Ecto neural progenitor cell (in vitro differentiated cells): ENCODE results near the gene TMCO4.
A peak's percentile ranks its signal among the peaks of the same experiment; 100 is the strongest.

Source experiments
- DNase-seq: peaks from one replicate; pipeline ENCODE4 v3.0.0-alpha.2; 2018; ENCODE audit warnings: low spot score

Gene TMCO4

DNA sequence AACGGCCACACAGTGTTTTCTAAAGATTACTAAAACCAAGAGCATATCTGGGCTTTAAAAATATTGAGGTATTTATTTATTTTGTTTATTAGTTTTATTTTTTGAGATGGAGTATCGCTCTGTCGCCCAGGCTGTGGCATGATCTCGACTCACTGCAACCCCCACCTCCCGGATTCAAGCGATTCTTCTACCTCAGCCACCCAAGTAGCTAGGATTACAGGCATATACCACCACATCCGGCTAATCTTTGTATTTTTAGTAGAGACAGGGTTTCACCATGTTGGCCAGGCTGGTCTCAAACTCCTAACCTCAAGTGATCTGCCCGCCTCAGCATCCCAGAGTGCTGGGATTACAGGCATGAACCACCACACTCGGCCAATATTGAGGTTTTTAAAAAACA is 23.9 kb downstream of the TMCO4 start:
- DNase-seq: no peak

DNA sequence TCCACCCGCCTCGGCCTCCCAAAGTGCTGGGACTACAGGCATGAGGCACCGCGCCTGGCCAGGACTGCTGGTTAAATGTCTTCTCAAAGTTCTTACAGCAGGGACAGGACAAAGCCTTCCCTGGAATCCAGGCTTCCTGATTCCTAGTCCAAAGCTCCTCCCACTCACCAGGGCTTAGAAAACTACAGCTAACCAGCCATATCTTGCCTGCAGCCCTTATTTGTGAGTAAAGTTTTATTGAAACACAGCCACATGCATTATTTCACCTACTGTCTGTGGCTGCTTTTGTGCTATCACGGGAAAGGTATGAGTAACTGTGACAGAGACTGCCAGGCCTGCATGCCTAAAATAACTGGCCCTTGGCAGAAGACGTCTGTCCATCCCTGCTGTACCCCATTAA is 24.4 kb downstream of the TMCO4 start:
- no peak for DNase-seq

DNA sequence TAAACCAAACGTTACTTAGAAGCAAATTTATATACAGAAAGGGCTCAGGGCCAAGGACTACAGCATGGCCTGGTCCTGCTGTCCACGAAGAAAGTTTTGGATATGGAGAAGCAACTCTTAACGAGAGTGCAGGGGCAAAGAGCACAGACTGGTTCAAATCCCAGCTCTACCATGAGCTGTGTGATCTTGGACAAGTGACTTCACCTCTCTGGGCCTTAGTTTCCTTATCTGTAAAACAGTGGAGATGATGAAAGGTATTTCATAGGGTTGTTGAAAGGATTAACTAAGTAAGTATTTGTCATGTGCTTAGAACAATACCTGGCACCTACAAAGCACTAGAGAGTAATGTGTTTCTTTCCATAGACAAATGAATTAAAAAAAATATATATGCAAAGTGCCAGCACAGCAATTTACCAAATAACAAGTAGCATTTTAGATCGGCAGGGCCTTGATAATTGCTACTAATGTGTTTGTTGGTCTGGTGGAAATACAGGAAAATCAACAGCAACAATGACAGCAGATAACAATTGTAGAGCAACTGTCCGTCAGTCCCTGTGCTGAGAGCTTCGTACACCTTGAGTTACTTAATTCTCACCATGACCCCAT is 25.4 kb downstream of the TMCO4 start:
- no peak for DNase-seq

DNA sequence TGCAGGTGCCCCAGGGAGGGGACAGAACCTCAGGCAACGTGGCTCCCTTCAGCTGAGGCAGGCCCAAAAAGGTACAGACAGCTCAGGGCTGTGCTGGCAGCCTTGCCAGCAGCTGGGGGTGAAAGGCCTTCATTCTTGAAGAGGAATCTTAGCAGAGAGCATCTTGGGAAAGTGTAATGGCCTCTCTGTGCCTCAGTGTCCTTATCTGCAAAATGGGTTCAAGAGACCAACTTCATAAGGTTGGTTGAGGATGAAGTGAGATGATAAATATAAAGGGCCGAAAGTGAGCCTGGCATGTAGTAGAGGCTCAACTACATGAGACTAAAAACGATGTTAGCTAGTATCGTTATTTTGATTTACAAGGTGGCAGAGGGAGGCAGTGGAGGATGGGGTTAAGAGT is 26.2 kb downstream of the TMCO4 start:
- DNase-seq: no peak

DNA sequence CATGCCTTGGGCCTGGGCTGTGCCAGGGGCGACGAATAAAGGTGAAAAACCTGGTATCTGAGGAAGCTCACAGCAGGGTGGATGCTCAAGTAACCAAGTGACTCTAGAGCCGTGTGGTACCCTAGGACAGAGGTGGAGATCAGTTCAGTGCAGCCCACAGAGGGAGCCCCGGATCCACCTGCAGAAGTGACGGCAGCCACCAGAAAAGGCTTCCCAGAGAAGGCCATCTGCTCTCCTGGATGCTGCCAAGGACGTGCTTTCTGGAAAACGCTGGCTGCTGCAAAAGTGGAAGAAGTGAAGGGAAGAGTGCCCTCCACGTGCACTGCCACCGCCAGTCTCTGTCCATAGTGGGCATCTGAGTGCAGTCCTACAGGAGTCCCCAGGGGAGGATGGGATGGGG is 27.7 kb downstream of the TMCO4 start:
- DNase-seq: no peak

DNA sequence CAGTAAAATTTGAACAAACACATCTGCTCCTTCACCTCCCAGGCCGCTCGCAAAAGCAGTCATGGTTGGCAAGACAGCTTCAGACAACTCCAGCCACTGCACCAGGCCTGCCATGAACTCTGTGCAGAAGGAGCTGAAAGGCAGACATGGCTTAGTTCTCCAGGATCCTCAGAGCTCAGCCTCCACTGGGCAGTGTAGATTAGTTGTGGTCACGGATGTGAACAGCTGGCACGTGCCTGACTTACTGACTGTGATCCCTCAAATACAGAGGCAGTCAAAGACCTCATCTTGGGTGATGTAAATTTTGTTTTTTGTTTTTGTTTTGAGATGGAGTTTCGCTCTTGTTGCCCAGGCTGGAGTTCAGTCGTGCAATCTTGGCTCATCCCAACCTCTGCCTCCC is 28.4 kb downstream of the TMCO4 start:
- DNase-seq: no peak

DNA sequence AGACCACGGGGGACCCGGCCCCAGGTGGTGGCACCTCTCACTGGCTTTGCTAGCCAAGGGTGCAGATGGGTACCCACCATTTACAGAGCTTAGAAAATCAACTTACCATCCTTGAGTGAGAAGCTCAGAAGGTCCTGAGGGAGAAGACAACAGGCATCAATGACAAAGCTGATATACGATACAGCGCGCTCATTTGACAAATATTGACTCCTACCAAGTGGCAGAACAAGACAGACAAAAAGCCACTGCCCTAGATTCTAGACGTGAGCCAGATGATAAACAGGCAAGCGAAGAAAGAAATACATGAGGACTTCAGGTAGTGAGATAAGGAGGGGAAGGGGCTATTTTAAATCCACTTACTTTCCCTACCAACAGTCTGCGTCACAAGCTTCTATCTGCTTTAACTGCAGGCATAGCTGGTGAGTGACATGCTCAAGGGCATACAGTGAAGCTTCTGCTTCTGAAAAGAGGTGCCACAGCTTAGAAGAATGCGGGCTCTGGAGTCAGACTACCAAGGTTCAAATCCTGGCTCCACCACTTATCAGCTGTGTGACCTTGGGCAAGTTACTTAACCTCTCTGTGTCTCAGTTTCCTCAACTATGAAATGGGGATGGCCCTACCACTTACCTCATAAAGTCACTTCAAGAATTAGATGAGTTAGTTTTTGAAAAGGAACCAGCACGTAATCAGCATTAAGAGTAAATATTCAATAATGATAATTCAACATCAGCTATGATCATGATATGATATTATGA is 29.1 kb downstream of the TMCO4 start:
- no peak for DNase-seq

DNA sequence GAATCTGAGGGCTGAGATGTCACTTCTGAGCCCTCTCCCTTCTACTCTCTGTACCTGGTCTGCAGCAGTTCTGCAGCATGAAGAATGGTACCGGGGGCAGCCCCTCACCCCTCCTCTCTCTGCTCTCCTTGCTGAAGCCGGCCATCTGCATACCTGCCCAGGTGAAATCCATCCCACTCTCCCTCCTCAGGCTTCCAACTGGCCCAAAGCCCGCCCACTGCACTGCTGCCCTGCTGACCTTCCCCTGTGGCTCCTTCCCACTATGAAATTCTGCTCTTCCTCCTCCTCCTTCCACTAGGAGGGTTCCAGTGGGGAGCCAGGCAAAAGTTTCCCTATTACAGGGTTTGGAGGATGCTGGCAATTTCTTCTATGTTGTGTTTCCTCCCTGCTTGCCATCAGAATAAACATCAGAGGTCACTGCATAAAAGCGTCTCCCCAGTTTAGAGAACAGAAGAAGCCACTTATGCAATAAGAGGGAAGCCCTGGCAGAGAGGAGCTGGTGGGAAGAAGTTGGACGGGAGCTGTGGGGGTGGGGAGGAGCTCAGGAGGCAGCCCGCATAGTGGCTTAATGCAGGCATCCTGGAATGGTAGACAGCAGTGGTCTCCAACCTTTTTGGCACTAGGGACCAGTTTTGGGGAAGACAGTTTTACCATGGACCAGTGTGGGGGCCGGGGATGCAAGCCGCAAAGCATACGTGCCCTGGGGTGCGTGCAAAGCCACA is 30.3 kb downstream of the TMCO4 start:
- no peak for DNase-seq

DNA sequence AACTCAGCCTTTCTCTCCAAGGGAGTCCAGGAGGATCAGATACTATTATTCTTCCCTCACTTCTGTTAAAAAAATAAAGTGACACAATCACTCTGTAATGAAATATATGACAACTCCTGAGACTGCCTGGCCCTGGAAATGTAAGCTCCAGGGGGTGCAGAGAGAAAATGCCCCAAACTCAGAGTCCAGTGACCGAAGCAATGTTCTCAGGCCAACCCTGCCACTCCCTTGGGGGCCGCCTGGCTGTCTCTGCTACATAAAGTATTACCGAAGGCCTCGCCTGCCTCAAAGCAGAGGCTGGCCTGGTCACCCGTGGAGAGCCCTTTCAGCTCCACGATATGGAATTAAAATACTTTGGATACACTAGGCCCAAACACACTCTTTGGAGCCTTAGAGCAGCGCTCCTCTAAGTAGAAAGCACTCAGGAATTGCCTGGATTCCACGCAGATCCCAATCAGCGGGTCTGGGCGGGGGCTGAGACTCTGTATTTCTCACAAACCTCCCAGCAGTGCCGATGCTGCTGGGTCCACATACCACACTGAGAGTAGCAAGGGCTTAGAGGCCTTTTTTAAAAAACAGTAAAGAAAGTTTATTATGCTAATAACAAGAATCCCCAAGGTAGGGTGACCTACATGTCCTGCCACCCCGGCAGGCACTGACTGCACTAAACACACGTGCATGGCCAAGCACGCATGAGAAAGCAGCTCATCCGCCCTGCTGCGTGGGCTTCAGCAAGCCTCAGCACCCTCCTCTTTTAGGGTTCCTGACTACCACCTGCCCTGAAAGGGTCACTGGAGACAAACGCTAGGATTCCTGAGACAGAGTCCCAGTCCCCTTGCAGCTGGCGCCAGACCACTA is 31.1 kb downstream of the TMCO4 start:
- no peak for DNase-seq

DNA sequence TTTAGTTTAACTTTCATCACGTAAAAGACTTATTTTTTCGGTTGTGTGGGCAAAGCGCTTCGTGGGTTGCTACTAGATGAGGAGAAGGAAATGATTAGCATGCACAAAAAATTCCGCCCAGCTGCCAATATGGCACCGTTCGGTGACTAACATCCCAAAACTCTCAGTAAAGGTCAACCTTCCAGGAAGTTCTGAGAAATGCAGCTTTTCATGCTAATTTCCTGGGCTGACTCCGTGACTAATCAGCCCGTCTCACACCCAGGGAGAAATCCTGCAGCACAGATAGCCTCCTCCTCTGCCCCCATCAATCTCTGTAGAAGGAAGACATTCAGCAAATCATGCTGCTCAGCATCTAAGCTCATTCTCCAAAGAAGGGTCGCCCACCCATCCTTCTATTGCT is 34.1 kb downstream of the TMCO4 start:
- no peak for DNase-seq

DNA sequence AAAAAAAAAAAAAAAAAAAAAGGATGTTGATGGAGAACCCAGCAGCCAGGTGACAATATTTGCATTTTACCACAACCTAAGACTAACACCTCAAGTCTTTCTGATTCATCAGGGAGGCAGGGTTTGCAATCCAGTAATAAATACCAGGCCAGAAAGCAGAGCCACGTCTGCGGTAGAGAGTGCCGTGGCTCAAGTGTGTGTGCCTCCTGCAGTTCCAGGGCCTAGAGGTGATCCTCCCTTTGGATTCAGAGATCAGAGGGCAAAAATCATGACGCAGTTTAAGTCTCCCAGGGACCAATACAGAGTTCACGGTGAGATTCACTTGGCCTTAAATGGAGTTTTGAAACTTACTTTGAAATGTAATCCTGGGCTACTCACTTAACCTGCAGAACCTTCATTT is 34.9 kb downstream of the TMCO4 start:
- DNase-seq: no peak

DNA sequence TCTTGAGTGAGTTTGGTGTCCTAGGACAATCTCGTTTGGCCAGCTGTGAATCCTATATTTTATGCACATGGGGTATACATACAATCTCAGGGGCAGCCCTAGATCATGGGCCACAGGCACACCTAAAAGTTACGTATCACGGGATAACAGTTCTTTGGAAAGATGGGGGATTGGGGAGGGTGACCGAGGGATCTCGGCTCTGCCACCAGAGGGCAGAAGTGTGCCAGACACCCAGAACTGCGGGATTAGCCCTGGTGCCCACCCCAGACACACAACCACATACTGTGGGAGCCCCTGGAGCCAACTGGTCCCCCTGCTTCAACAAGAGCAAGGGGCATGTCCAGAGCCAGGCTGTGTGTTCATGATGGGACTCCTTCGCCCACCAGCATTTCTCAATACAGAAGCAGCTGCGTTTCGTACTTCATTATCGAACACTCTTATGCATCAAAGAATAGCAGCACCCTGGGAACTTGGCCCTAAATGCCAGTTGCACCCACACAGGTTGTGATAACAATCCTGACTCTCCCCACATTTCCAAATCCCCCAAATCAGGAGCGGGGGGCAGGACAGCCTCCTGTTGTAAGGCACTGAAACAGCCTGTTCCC is 37.4 kb downstream of the TMCO4 start:
- DNase-seq: peak; percentile 68

DNA sequence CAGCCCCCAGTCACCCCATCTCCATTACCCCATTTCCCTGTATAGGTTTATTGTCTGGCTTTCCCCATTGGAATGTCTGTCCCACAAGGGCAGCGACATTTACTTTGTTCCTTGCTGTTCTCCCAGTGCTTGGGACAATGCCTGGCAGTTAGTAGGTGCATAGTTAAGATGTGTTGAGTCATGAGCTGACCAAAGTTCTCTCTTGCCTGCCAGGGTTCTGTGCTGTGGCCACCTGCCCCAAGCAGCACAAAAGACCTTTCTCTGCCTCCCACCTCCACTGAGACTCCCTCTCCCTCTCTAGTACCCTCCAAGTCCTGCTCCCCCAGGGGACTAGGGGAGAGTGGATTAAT is 40.0 kb downstream of the TMCO4 start:
- no peak for DNase-seq

DNA sequence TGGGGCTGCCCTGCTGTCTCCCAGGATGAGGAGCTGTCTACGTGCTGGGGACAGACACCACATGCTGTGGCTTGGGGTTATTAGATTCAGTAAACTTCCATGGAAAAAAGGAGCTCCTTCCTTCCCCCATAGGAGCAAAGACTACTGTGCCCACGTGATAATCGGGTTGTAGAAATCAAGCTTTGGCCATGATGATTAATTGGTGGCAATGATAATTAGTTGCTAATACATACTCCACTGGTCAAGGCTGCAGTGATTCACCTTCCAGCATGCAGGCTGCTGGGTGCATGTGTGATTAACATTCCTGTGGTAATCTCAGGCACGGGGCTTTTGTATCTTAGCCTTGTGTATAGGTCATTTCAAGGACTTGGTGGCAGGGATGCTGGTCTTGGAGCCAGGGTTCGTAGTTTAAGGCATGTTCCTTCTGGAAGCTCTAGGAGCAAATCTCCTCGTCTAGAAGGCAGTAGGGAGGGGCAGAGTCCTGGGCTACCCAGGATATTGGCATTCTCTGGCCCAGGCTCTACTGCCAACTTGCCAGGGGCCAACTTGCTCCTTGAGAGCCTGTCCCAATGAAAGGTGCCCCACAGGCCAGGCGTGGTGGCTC is 41.4 kb downstream of the TMCO4 start:
- no peak for DNase-seq

DNA sequence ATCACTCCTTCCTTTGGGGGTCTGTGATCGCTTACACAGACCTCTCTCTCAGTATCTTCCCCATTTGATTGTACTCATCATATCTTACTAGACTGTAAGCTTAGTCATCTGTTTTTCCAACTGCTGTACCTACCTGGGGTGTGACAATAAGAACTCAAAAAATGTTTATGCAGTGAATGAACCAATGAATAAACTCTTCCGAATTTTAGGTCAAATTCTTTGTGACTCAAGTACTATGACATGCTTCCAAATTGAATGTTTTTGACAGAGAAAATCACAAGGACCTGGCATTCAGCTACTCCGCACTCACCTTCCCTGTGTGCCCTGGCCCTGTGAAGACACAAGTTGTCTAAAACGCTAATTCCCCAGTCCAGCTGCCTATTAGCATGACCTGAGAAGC is 42.1 kb downstream of the TMCO4 start:
- DNase-seq: no peak

DNA sequence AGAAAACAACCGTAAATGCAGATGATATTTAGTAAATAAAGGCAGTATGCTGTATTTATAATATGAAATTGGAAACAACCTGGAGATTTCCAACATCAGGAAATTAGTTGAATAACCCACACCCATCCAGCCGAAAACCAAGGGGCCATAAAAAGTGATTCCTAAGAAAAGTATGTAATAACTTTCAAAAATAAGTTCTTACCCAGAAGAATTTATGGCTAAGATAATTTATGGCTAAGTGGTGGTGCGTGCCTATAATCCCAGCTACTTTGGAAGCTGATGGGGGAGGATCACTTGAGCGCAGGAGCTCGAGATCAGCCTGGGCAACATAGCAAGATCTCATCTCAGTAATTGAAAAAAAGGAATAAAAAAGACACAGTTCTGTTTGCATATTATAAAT is 43.2 kb downstream of the TMCO4 start:
- DNase-seq: no peak

DNA sequence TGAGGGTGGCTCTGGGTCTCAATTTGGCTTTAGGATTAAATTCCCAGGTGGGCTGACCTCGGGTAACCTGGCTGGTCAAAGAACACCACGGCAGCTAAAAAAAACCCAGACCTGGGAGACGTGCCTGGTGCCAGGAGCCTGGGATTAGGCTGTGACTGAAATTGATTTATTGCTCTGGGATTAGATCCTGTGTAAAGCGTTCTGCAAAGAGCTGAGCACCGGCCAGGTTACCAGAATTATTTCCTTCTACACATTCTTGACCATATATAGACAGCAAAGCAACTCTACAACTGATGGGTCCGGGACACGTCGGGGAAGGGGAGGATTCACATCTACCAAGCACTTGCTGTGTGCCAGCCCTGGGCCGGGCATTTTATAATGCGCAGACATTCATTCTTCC is 45.2 kb downstream of the TMCO4 start:
- no peak for DNase-seq

DNA sequence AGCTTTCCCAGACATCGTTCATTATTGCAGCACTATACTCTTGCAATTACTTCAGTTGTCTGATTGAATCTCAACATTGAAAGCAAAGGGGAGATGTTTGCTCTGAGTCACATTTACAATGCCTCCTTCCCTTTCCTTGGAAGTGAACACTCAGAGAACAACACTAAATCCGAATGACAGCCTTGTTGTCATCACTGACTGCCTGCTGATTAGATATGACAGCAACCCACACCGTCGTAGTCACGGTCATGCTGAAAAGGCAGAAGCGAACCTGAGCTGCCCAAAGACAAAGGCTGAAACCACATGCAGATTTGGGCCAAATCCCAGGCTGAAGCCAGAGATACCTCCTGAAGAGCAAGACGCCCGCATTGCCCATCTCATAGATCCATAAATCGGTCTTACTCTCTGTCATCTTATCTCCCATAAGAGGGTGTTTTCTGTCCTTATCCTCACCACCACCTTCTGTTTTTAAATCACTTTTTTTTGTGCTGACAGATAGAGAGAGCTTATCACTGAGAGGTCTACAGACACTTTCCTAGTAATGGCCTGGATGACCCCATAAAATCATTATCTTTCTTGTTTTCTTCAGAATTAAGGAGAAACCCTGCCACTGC is 47.5 kb downstream of the TMCO4 start:
- DNase-seq: no peak

DNA sequence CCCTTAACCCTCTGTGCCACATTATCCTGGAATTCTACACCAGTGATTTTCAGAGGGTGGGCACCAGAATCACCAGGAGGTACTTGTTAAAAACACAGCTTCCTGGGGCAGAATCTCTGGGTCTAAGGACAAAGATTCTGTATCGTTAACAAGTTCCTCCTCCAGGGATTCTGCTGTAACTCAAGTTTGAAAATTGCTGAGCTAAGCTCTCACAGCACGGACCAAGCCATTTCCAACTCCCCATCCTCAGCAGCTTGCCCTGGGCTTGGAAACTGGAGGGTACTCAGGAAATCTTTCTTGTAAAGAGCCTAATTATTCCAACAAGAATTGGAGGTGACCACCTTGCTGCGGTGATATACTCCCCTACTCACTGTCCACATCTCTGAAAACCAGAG is 48.8 kb downstream of the TMCO4 start:
- no peak for DNase-seq

DNA sequence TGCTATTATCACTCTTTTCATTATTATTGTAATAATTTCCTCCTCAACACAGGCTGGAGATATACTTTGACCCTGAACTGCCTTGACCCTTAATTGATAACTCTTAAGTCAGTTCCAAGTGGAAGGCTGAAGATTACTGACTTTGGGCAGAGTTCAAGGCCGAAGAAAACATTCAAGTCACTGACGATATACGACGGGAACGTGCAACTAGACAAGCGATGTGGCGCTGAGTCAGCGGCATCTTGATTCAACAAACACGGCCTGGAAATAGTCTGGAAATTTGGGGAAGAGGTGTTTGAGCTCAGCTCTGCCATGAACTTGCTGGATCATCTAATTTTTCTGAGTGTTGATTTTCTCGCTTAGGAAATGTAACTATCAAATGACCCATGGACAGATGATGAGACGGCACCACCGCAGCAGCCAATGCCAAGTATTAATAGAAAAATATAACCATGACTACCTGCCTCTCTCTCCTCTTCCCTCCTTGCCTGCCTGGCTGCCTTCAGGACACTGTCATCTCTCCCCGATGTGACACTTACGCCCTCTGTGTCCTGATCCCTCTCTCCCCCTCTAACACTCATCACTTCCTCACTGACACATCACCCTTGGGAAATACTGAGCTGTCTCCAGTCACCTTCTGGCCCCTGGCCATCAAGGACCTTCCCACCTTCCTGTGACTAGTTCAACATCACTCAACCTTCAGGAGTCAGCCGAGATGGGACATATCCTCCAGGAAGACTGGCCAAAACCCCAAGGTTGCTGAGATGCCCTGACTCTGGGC is 49.4 kb downstream of the TMCO4 start:
- DNase-seq: no peak

DNA sequence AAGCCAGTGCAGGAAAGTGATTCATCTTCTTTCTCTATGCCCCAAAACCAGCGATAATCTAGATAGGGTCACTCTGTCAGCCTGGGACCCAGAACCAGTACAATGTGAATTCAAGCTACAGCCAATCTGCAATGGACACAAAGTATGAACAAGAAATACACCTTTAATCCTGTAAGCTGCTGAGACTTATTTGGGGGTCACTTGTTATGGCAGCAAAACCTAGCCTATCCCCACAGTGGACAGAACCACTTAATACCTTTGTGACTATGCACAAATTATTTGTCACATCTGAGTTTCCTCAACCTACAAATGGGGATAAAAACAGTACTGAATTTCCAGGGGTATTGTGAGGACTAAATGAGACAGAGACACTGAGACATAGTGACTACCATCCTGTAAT is 50.0 kb downstream of the TMCO4 start:
- no peak for DNase-seq
